GM23248 (cell line): ENCODE data around the gene SRSF5. TPM values are rescaled to one million over a fixed set of nuclear protein-coding genes. Genes with fewer than 3 reads are reported as not detected.

ENCODE experiments used
- DNase-seq: peaks from one replicate; pipeline ENCODE4 v3.0.0-alpha.2; 2015
- H2AFZ ChIP-seq: fragments of 200-600 bp; sonication (generic); 2 replicates; pipeline ENCODE4 v1.6.1; 2016; ENCODE audit warnings: antibody characterized with exemption
- H3F3A ChIP-seq: fragments of 200-600 bp; sonication (generic); 2 replicates; pipeline ENCODE4 v1.6.1; 2016; ENCODE audit warnings: mild to moderate bottlenecking, antibody characterized with exemption, mixed run types; ENCODE audit not compliant: insufficient read depth
- H3K27ac ChIP-seq: fragments of 200-600 bp; sonication (generic); 2 replicates; pipeline ENCODE4 v1.5.1; 2016; ENCODE audit warnings: mild to moderate bottlenecking
- H3K27me3 ChIP-seq: fragments of 200-600 bp; sonication (generic); replicated peaks from 2 replicates; pipeline ENCODE4 v1.6.1; 2016; ENCODE audit warnings: mild to moderate bottlenecking; ENCODE audit not compliant: insufficient read depth
- H3K36me3 ChIP-seq: fragments of 200-600 bp; sonication (generic); 2 replicates; pipeline ENCODE4 v1.6.1; 2016; ENCODE audit warnings: low read depth, mild to moderate bottlenecking
- H3K4me1 ChIP-seq: fragments of 200-600 bp; sonication (generic); 2 replicates; pipeline ENCODE4 v1.6.1; 2016; ENCODE audit warnings: mild to moderate bottlenecking; ENCODE audit not compliant: insufficient read depth
- H3K4me2 ChIP-seq: fragments of 200-600 bp; sonication (generic); one replicate; pipeline ENCODE4 v1.6.1; 2016; ENCODE audit warnings: mild to moderate bottlenecking; ENCODE audit not compliant: unreplicated experiment
- H3K4me3 ChIP-seq: fragments of 200-600 bp; sonication (generic); 2 replicates; pipeline ENCODE4 v1.5.1; 2016; ENCODE audit warnings: mild to moderate bottlenecking
- H3K79me2 ChIP-seq: fragments of 200-600 bp; sonication (generic); 2 replicates; pipeline ENCODE4 v1.6.1; 2016; ENCODE audit warnings: mild to moderate bottlenecking; ENCODE audit not compliant: insufficient read depth
- H3K9ac ChIP-seq: fragments of 200-600 bp; sonication (generic); 2 replicates; pipeline ENCODE4 v1.6.1; 2016; ENCODE audit warnings: mild to moderate bottlenecking
- H3K9me2 ChIP-seq: fragments of 200-600 bp; sonication (generic); 2 replicates; pipeline ENCODE4 v1.6.1; 2016; ENCODE audit warnings: mixed run types, mild to moderate bottlenecking, moderate library complexity; ENCODE audit not compliant: insufficient read depth
- H3K9me3 ChIP-seq: fragments of 200-600 bp; sonication (generic); one replicate; pipeline ENCODE4 v1.6.1; 2017; ENCODE audit warnings: low read depth
- H4K20me1 ChIP-seq: fragments of 200-600 bp; sonication (generic); 2 replicates; pipeline ENCODE4 v1.6.0; 2016; ENCODE audit not compliant: insufficient read depth
- EZH2 ChIP-seq: fragments of 200-600 bp; sonication (generic); IDR thresholded peaks from 2 replicates; pipeline ENCODE4 v1.6.1; 2018; ENCODE audit warnings: antibody characterized with exemption, mild to moderate bottlenecking; ENCODE audit not compliant: insufficient read depth, poor library complexity, severe bottlenecking
- EZH2phosphoT487 ChIP-seq: fragments of 200-600 bp; sonication (generic); IDR thresholded peaks from 2 replicates; pipeline ENCODE4 v1.6.1; 2018; ENCODE audit warnings: antibody characterized with exemption, moderate library complexity, mild to moderate bottlenecking, low read depth; ENCODE audit not compliant: insufficient read depth
- WGBS, 2 experiments: methylation state at CpG; one replicate each; pipeline ENCODE4 v1.1.6; 2015 to 2017; ENCODE audit warnings: low lambda C conversion rate in 2 of 2, low coverage in 1 of 2; ENCODE audit errors: missing lambda C conversion rate in 2 of 2; 5-methylcytosine and 5-hydroxymethylcytosine counted together
- in situ Hi-C: fragments of 300-500 bp; cut with MboI; formaldehyde crosslinking; loops from 2 replicates; pipeline ENCODE4 v1.15.0; 2020
- polyA plus RNA-seq: library from polyadenylated mRNA; unstranded; fragments of >200 nt; fragmentation: Nextera tagmentation; extraction: Ambion mirVana; gene quantifications from 2 replicates; pipeline ENCODE4 v1.2.1, GENCODE V29; 2016
- small RNA-seq: library from RNA; depleted of rRNA; stranded (forward); fragments of <200 nt; gene quantifications from one replicate; pipeline ENCODE3, GENCODE V24; 2014; ENCODE audit warnings: low read depth, low replicate concordance
- total RNA-seq: library from RNA; depleted of rRNA; stranded (reverse); fragments of >200 nt; shearing (Covaris generic); gene quantifications from 2 replicates; pipeline ENCODE4 v1.2.3, GENCODE V29; 2014; rRNA removed

SRSF5 gene
- total and polyA plus RNA-seq, 2 experiments from 2014 or later: 125 to 227 TPM

DNA sequence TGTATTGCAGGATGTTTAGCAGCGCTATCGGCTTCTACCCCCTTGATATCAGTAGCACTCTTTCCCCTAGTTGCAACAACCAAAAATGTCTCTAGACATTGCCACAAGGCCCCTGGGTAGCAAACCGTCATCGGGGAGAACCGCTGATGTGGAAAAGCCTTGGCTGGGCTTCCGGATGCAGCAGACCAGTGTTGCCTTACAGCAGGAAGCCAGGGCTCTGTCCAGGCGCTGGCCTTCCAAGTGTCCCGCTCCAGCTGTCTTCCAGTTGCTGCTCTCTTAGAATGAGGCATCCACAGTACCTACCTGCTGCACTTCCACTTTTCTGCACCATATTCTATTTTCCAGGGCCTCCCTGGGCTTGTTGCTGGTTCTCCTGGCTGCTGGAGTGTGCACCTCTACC is 52.7 kb downstream of the SRSF5 start:
- no peaks in the 10 kb centered on the region for H3F3A ChIP-seq
- H3K9me2 ChIP-seq: no peaks in the 10 kb centered on the region
- H2AFZ ChIP-seq: no peak overlapping the region
- H3K9ac ChIP-seq: no peak overlapping the region
- no peak for TF ChIP-seq EZH2
- WGBS, 2 experiments: 64% methylated on average over 8 of the region's 8 CpGs
- H3K27ac ChIP-seq: no peak overlapping the region
- no peaks in the 10 kb centered on the region for H4K20me1 ChIP-seq
- H3K4me2 ChIP-seq: no peak overlapping the region
- no peaks in the 10 kb centered on the region for H3K79me2 ChIP-seq
- in situ Hi-C loops: loop anchor here (10.0 to 25.0 kb wide), 2 partner anchors 205 to 493 kb away; no protein-coding TSS in a partner anchor
- no peak for DNase-seq
- peaks cover 24% of the 10 kb centered on the region for H3K27me3 ChIP-seq
- no peak overlapping the region for H3K4me3 ChIP-seq
- no peaks in the 10 kb centered on the region for H3K9me3 ChIP-seq
- no peaks in the 10 kb centered on the region for H3K4me1 ChIP-seq
- no peaks in the 10 kb centered on the region for H3K36me3 ChIP-seq

- WGBS, 2 experiments: 29 to 31% methylated on average over 2 of the region's 2 CpGs
- H3F3A ChIP-seq: no peaks in the 10 kb centered on the region
- H3K27me3 ChIP-seq: peaks cover 10% of the 10 kb centered on the region; the same call in 1 of the 2 replicates
- no peak overlapping the region for H2AFZ ChIP-seq
- H3K9me3 ChIP-seq: no peaks in the 10 kb centered on the region
- no peak overlapping the region for H3K4me2 ChIP-seq
- in situ Hi-C loops: loop anchor here (10.0 to 25.0 kb wide), 2 partner anchors 204 to 491 kb away; no protein-coding TSS in a partner anchor
- H3K9me2 ChIP-seq: no peaks in the 10 kb centered on the region
- no peaks in the 10 kb centered on the region for H3K79me2 ChIP-seq
- H3K9ac ChIP-seq: no peak overlapping the region
- no peaks in the 10 kb centered on the region for H4K20me1 ChIP-seq
- H3K36me3 ChIP-seq: no peaks in the 10 kb centered on the region
- H3K4me3 ChIP-seq: no peak overlapping the region
- no peaks in the 10 kb centered on the region for H3K4me1 ChIP-seq
- DNase-seq: no peak
- no peak overlapping the region for H3K27ac ChIP-seq
- no peak for TF ChIP-seq EZH2phosphoT487
- TF ChIP-seq EZH2: no peak
Observed at GRCh38 chr14:69820991-69821390, 54.0 kb downstream of the SRSF5 start.

Small RNA genes within 50 kb of the gene (small RNA-seq; reads per million reads assigned to genes)
- not detected for gene RF00614

Other genes with a start within 250 kb of the SRSF5 start
- not detected in 2 replicates for gene CCDC177, start 192.3 kb upstream of the SRSF5 start, total RNA-seq
- not detected in 2 replicates for gene CCDC177, start 192.3 kb upstream of the SRSF5 start, polyA plus RNA-seq
- gene SUSD6, start 155.5 kb upstream of the SRSF5 start, total RNA-seq: 12.2 and 15.6 TPM in 2 replicates
- gene SUSD6, start 155.5 kb upstream of the SRSF5 start, polyA plus RNA-seq: 23.2 and 24.1 TPM in 2 replicates
- gene SLC10A1, start 30.1 kb downstream of the SRSF5 start, total RNA-seq: not detected in 2 replicates
- not detected in 2 replicates for gene SLC10A1, start 30.1 kb downstream of the SRSF5 start, polyA plus RNA-seq
- gene SMOC1, start 112.3 kb downstream of the SRSF5 start, total RNA-seq: 3.5 and 4.6 TPM in 2 replicates
- 0.70 and 1.3 TPM in 2 replicates for gene SMOC1, start 112.3 kb downstream of the SRSF5 start, polyA plus RNA-seq